IMR-90 (cell line): ENCODE data around the gene PSMA8. TPM values are rescaled to one million over a fixed set of nuclear protein-coding genes. Genes with fewer than 3 reads are reported as not detected.
"Not testable (repeated sequence)": the region's sequence is repeated elsewhere in the genome, so short reads cannot be mapped to it uniquely, and the experiment has no call there.

ENCODE experiments used
- ATAC-seq: fragments of 200-7000 bp; cut with Tn5 transposase; 2 replicates; pipeline ENCODE4 v1.9.1; 2020; ENCODE audit warnings: low read depth, mild to moderate bottlenecking, moderate library complexity
- BruUV-seq: library from RNA; stranded (reverse); fragments of 400-500 nt; replicated peaks from 2 replicates; lab custom pipeline; 2021; lab: Mats Ljungman, UMichigan
- CTCF ChIA-PET: fragments of 300-600 bp; formaldehyde crosslinking; extraction: SDS; loops from one replicate; lab custom pipeline; 2021; ENCODE audit warnings: antibody characterized with exemption; lab: Yijun Ruan, JAX
- POLR2A ChIA-PET: fragments of 300-600 bp; sonication (Branson Sonifier 250); formaldehyde crosslinking; loops from one replicate; lab custom pipeline; 2022; ENCODE audit warnings: antibody characterized with exemption; ENCODE audit not compliant: unreplicated experiment; lab: Charles Lee
- DNase-seq: peaks from one replicate; pipeline ENCODE4 v3.0.0; 2013
- H2AFZ ChIP-seq: replicated peaks from 2 replicates; pipeline ENCODE3; 2013; ENCODE audit warnings: low read length, mild to moderate bottlenecking; ENCODE audit not compliant: poor library complexity
- H2AK5ac ChIP-seq: 2 replicates; pipeline ENCODE4 v1.6.1; 2013; ENCODE audit warnings: low read depth, low read length, inconsistent platforms
- H2AK9ac ChIP-seq: replicated peaks from 2 replicates; pipeline ENCODE3; 2013; ENCODE audit warnings: mild to moderate bottlenecking, low read depth, low read length, moderate library complexity; ENCODE audit not compliant: poor library complexity
- H2BK120ac ChIP-seq: 2 replicates; pipeline ENCODE4 v1.6.1; 2013; ENCODE audit warnings: low read depth, low read length, inconsistent platforms
- H2BK15ac ChIP-seq: 3 replicates; pipeline ENCODE4 v1.6.1; 2013; ENCODE audit warnings: low read depth, low read length, inconsistent platforms
- H2BK20ac ChIP-seq: 2 replicates; pipeline ENCODE4 v1.6.1; 2013; ENCODE audit warnings: low read depth, mild to moderate bottlenecking, inconsistent platforms, low read length, moderate library complexity
- H2BK5ac ChIP-seq: 2 replicates; pipeline ENCODE4 v1.6.1; 2013; ENCODE audit warnings: mild to moderate bottlenecking, low read depth, low read length, inconsistent platforms; ENCODE audit not compliant: poor library complexity, severe bottlenecking
- H3K14ac ChIP-seq: replicated peaks from 2 replicates; pipeline ENCODE4 v1.6.1; 2013; ENCODE audit warnings: low read depth, low read length, inconsistent platforms
- H3K18ac ChIP-seq: 2 replicates; pipeline ENCODE4 v1.6.1; 2013; ENCODE audit warnings: low read depth, low read length, control low read depth
- H3K23ac ChIP-seq: 2 replicates; pipeline ENCODE4 v1.6.1; 2013; ENCODE audit warnings: low read depth, low read length, inconsistent platforms
- H3K27ac ChIP-seq: 2 replicates; pipeline ENCODE4 v1.5.1; 2013; ENCODE audit warnings: mild to moderate bottlenecking, control low read depth, low read length; ENCODE audit not compliant: insufficient read depth
- H3K27me3 ChIP-seq: 2 replicates; pipeline ENCODE4 v1.6.1; 2013; ENCODE audit warnings: low read length; ENCODE audit not compliant: control insufficient read depth, insufficient read depth
- H3K36me3 ChIP-seq: 2 replicates; pipeline ENCODE4 v1.6.1; 2013; ENCODE audit warnings: low read length, mixed read lengths; ENCODE audit not compliant: control insufficient read depth, insufficient read depth
- H3K4ac ChIP-seq: 2 replicates; pipeline ENCODE4 v1.6.1; 2013; ENCODE audit warnings: low read depth, low read length, inconsistent platforms
- H3K4me1 ChIP-seq: 2 replicates; pipeline ENCODE4 v1.6.1; 2013; ENCODE audit warnings: low read length, mixed read lengths; ENCODE audit not compliant: control insufficient read depth, insufficient read depth
- H3K4me2 ChIP-seq: 2 replicates; pipeline ENCODE4 v1.6.1; 2013; ENCODE audit warnings: low read depth, mild to moderate bottlenecking, control low read depth, low read length, moderate library complexity
- H3K4me3 ChIP-seq: 2 replicates; pipeline ENCODE4 v1.5.1; 2013; ENCODE audit warnings: low read depth, mild to moderate bottlenecking, control low read depth, low read length, moderate library complexity; ENCODE audit not compliant: insufficient read depth
- H3K56ac ChIP-seq: 2 replicates; pipeline ENCODE4 v1.6.1; 2013; ENCODE audit warnings: low read length, inconsistent platforms; ENCODE audit not compliant: insufficient read depth; ENCODE audit errors: extremely low read depth
- H3K79me1 ChIP-seq, 2 experiments: 2 replicates each; pipeline ENCODE4 v1.6.1; 2013; ENCODE audit warnings: low read length in 2 of 2, inconsistent platforms in 1 of 2, low read depth in 1 of 2
- H3K9ac ChIP-seq: 2 replicates; pipeline ENCODE4 v1.6.1; 2013; ENCODE audit warnings: low read depth, low read length, control low read depth
- H3K9me1 ChIP-seq: 2 replicates; pipeline ENCODE4 v1.6.1; 2013; ENCODE audit warnings: low read length, inconsistent platforms; ENCODE audit not compliant: insufficient read depth
- H3K9me3 ChIP-seq: 2 replicates; pipeline ENCODE4 v1.6.1; 2013; ENCODE audit warnings: low read length; ENCODE audit not compliant: control insufficient read depth, insufficient read depth
- H4K20me1 ChIP-seq: 2 replicates; pipeline ENCODE4 v1.6.1; 2013; ENCODE audit warnings: low read length, inconsistent platforms; ENCODE audit not compliant: insufficient read depth
- H4K5ac ChIP-seq: 2 replicates; pipeline ENCODE4 v1.6.1; 2013; ENCODE audit warnings: mild to moderate bottlenecking, low read depth, low read length, control low read depth
- H4K8ac ChIP-seq, 2 experiments: 2 replicates each; pipeline ENCODE4 v1.6.1; 2013; ENCODE audit warnings: low read depth in 2 of 2, low read length in 2 of 2, control low read depth in 1 of 2, inconsistent platforms in 1 of 2
- H4K91ac ChIP-seq: 2 replicates; pipeline ENCODE4 v1.6.1; 2013; ENCODE audit warnings: low read depth, low read length, inconsistent platforms; ENCODE audit not compliant: insufficient read depth
- WGBS, 2 experiments: methylation state at CpG; one replicate each; pipeline versions ENCODE4 v1.1.5 to v1.1.7; 2013; ENCODE audit warnings: missing lambda C conversion rate in 2 of 2; ENCODE audit not compliant: insufficient read length in 1 of 2; ENCODE audit errors: extremely low coverage in 2 of 2; 5-methylcytosine and 5-hydroxymethylcytosine counted together
- dilution Hi-C: fragments of 300-500 bp; cut with HindIII; formaldehyde crosslinking; loops from one replicate; pipeline ENCODE4 v1.14.3; 2018; ENCODE audit warnings: low sequenced_read_pairs; ENCODE audit not compliant: unreplicated experiment
- in situ Hi-C: fragments of 300-500 bp; cut with MboI; formaldehyde crosslinking; loops from 3 replicates; pipeline ENCODE4 v1.14.3; 2019; ENCODE audit warnings: low sequenced_read_pairs, inconsistent platforms, mixed read lengths
- intact Hi-C: fragments of 100-400 bp; cut with micrococcal nuclease; formaldehyde crosslinking; loops from 2 replicates; pipeline ENCODE4 v1.10.0; 2022
- polyA plus RNA-seq, 3 experiments: library from polyadenylated mRNA; depleted of rRNA; stranded (reverse); fragments of >200 nt; gene quantifications; 2 replicates each; pipeline ENCODE4 v1.2.3, GENCODE V29; 2012; ENCODE audit warnings: low replicate concordance in 1 of 3
- total RNA-seq: library from RNA; depleted of rRNA; stranded (reverse); fragments of >200 nt; gene quantifications from 2 replicates; pipeline ENCODE4 v1.2.3, GENCODE V29; 2012

Gene PSMA8
- total and polyA plus RNA-seq, 2 of the 4 experiments (the other 2 are of a cell fraction), result not detected

DNA sequence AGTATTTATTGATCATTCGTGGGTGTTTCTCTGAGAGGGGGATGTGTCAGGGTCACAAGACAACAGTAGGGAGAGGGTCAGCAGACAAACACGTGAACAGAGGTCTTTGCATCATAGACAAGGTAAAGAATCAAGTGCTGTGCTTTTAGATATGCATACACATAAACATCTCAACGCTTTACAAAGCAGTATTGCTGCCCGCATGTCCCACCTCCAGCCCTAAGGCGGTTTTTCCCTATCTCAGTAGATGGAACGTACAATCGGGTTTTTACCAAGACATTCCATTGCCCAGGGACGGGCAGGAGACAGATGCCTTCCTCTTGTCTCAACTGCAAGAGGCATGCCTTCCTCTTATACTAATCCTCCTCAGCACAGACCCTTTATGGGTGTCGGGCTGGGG, 68.3 kb downstream of the PSMA8 start:
- H3K36me3 ChIP-seq, H3K4me2 ChIP-seq, H3K27ac ChIP-seq, H2AFZ ChIP-seq, H4K91ac ChIP-seq, ATAC-seq, H3K79me1 ChIP-seq, H4K5ac ChIP-seq, intact Hi-C loops, H2BK15ac ChIP-seq, POLR2A ChIA-PET, H4K20me1 ChIP-seq, H3K56ac ChIP-seq, H4K8ac ChIP-seq, BruUV-seq, dilution Hi-C loops, H2AK9ac ChIP-seq, H3K9ac ChIP-seq, H3K14ac ChIP-seq, H3K4me1 ChIP-seq, H3K18ac ChIP-seq, H3K4ac ChIP-seq, CTCF ChIA-PET, H3K4me3 ChIP-seq, H2BK120ac ChIP-seq, H3K9me1 ChIP-seq, in situ Hi-C loops, H2BK5ac ChIP-seq, H3K9me3 ChIP-seq, DNase-seq, H3K23ac ChIP-seq, H2BK20ac ChIP-seq, H2AK5ac ChIP-seq, H3K27me3 ChIP-seq: not testable (repeated sequence)
- WGBS, 2 experiments, result no CpG with 5 or more reads among the region's 9 CpGs
